Smooth muscle cell (in vitro differentiated cells): ENCODE measurements around the gene MET. TPM values are rescaled to one million over a fixed set of nuclear protein-coding genes. Genes with fewer than 3 reads are reported as not detected.

ENCODE experiments used
- DNase-seq: peaks from one replicate; lab custom pipeline; 2025; ENCODE audit not compliant: unreplicated experiment; lab: John Stamatoyannopoulos, UW
- H2AFZ ChIP-seq: fragments of 200-600 bp; sonication (generic); 2 replicates; pipeline ENCODE4 v1.6.0; 2016; ENCODE audit warnings: antibody characterized with exemption, low read depth, mild to moderate bottlenecking
- H3F3A ChIP-seq: fragments of 200-600 bp; sonication (generic); 2 replicates; pipeline ENCODE4 v1.6.0; 2017; ENCODE audit warnings: antibody characterized with exemption, low read depth
- H3K27ac ChIP-seq: fragments of 200-600 bp; sonication (generic); 2 replicates; pipeline ENCODE4 v1.5.1; 2016; ENCODE audit warnings: low read depth, mild to moderate bottlenecking
- H3K27me3 ChIP-seq: fragments of 200-600 bp; sonication (generic); 2 replicates; pipeline ENCODE4 v1.6.1; 2016; ENCODE audit warnings: low read depth, mild to moderate bottlenecking
- H3K36me3 ChIP-seq: fragments of 200-600 bp; sonication (generic); 2 replicates; pipeline ENCODE4 v1.5.1; 2016; ENCODE audit warnings: low read depth
- H3K4me1 ChIP-seq: fragments of 200-600 bp; sonication (generic); 2 replicates; pipeline ENCODE4 v1.5.1; 2016; ENCODE audit warnings: low read depth
- H3K4me2 ChIP-seq: fragments of 200-600 bp; sonication (generic); 2 replicates; pipeline ENCODE4 v1.6.0; 2016; ENCODE audit warnings: mild to moderate bottlenecking
- H3K4me3 ChIP-seq: fragments of 200-600 bp; sonication (generic); 2 replicates; pipeline ENCODE4 v1.5.1; 2016; ENCODE audit warnings: mild to moderate bottlenecking
- H3K79me2 ChIP-seq: fragments of 200-600 bp; sonication (generic); 2 replicates; pipeline ENCODE4 v1.6.0; 2016; ENCODE audit warnings: low read depth, mild to moderate bottlenecking
- H3K9ac ChIP-seq: fragments of 200-600 bp; sonication (generic); 2 replicates; pipeline ENCODE4 v1.6.0; 2016; ENCODE audit warnings: low read depth
- H3K9me3 ChIP-seq: fragments of 200-600 bp; sonication (generic); replicated peaks from 2 replicates; pipeline ENCODE4 v1.5.1; 2016; ENCODE audit warnings: low read depth
- H4K20me1 ChIP-seq: fragments of 200-600 bp; sonication (generic); 2 replicates; pipeline ENCODE4 v1.6.0; 2016; ENCODE audit warnings: low read depth
- CTCF ChIP-seq: fragments of 200-600 bp; sonication (generic); IDR thresholded peaks from 2 replicates; pipeline ENCODE4 v1.5.1; 2017; ENCODE audit warnings: borderline replicate concordance, mild to moderate bottlenecking, antibody characterized with exemption; ENCODE audit not compliant: insufficient read depth, poor library complexity, severe bottlenecking
- WGBS: methylation state at CpG from one replicate; pipeline ENCODE4 v1.1.7; 2016; ENCODE audit warnings: low lambda C conversion rate; 5-methylcytosine and 5-hydroxymethylcytosine counted together
- polyA plus RNA-seq: library from polyadenylated mRNA; unstranded; fragments of >200 nt; fragmentation: Nextera tagmentation; extraction: Ambion mirVana; gene quantifications from 2 replicates; pipeline ENCODE4 v1.2.1, GENCODE V29; 2016
- total RNA-seq: library from RNA; depleted of rRNA; stranded (reverse); fragments of >200 nt; gene quantifications from 2 replicates; pipeline ENCODE4 v1.2.3, GENCODE V29; 2014

The MET gene
- total and polyA plus RNA-seq, 2 experiments from 2014 or later: 1.2 to 12.0 TPM

GRCh38 chr7:116738378-116738777 is 66.4 kb downstream of the MET start:
- H3K36me3 ChIP-seq: no peaks in the 10 kb centered on the region
- TF ChIP-seq CTCF: no peak
- no peak overlapping the region for H3K9ac ChIP-seq
- H3F3A ChIP-seq: no peaks in the 10 kb centered on the region
- no peak overlapping the region for H2AFZ ChIP-seq
- H3K4me3 ChIP-seq: no peak overlapping the region
- H3K4me1 ChIP-seq: no peaks in the 10 kb centered on the region
- H3K9me3 ChIP-seq: no peaks in the 10 kb centered on the region
- 96% methylated on average over 1 of the region's 1 CpG for WGBS
- no peaks in the 10 kb centered on the region for H4K20me1 ChIP-seq
- H3K4me2 ChIP-seq: no peak overlapping the region
- H3K79me2 ChIP-seq: no peaks in the 10 kb centered on the region
- H3K27me3 ChIP-seq: no peaks in the 10 kb centered on the region
- no peak overlapping the region for H3K27ac ChIP-seq
- no peak for DNase-seq

DNA sequence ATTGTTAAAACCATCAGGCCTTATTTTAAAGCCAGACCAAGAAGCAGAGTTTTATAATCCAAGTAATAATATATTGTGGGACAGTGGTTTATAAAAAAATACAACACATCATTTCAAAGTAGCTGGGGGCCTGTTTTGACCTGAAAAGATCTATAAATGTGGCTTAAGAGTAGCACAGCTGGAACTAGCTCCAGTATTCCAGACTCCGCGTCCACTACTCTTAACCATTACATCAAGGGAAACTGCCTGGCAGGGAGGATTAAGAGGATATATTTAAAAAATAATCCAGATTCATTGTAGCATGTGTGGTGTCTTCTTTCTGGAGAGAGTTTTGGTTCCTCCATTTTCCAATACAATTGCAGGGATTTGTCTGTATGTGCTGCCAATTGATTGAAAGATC is 67.3 kb downstream of the MET start:
- H3F3A ChIP-seq: no peaks in the 10 kb centered on the region
- H4K20me1 ChIP-seq: no peaks in the 10 kb centered on the region
- DNase-seq: no peak
- no peak overlapping the region for H2AFZ ChIP-seq
- no peaks in the 10 kb centered on the region for H3K9me3 ChIP-seq
- no peak overlapping the region for H3K27ac ChIP-seq
- no peak overlapping the region for H3K9ac ChIP-seq
- H3K36me3 ChIP-seq: no peaks in the 10 kb centered on the region
- no peak overlapping the region for H3K4me2 ChIP-seq
- 68% methylated on average over 2 of the region's 2 CpGs for WGBS
- H3K79me2 ChIP-seq: no peaks in the 10 kb centered on the region
- H3K4me1 ChIP-seq: no peaks in the 10 kb centered on the region
- H3K4me3 ChIP-seq: no peak overlapping the region
- no peak for TF ChIP-seq CTCF
- no peaks in the 10 kb centered on the region for H3K27me3 ChIP-seq

GRCh38 chr7:116740231-116740630 is 68.2 kb downstream of the MET start:
- no peaks in the 10 kb centered on the region for H3K9me3 ChIP-seq
- H3F3A ChIP-seq: no peaks in the 10 kb centered on the region
- no peak overlapping the region for H3K4me3 ChIP-seq
- no peak overlapping the region for H3K27ac ChIP-seq
- no peak overlapping the region for H3K9ac ChIP-seq
- H4K20me1 ChIP-seq: no peaks in the 10 kb centered on the region
- TF ChIP-seq CTCF: no peak
- H3K79me2 ChIP-seq: no peaks in the 10 kb centered on the region
- H3K36me3 ChIP-seq: no peaks in the 10 kb centered on the region
- no peaks in the 10 kb centered on the region for H3K4me1 ChIP-seq
- no peak overlapping the region for H2AFZ ChIP-seq
- no peak overlapping the region for H3K4me2 ChIP-seq
- DNase-seq: no peak
- 51% methylated on average over 1 of the region's 1 CpG for WGBS
- H3K27me3 ChIP-seq: no peaks in the 10 kb centered on the region

GRCh38 chr7:116740755-116741462 is 68.9 kb downstream of the MET start:
- H3K27me3 ChIP-seq: no peaks in the 10 kb centered on the region
- H3K9ac ChIP-seq: no peak overlapping the region
- no peak overlapping the region for H3K27ac ChIP-seq
- no peak for TF ChIP-seq CTCF
- no peak for DNase-seq
- H4K20me1 ChIP-seq: no peaks in the 10 kb centered on the region
- no peaks in the 10 kb centered on the region for H3F3A ChIP-seq
- H3K9me3 ChIP-seq: no peaks in the 10 kb centered on the region
- no peak overlapping the region for H2AFZ ChIP-seq
- WGBS: 93% methylated on average over 9 of the region's 9 CpGs
- no peaks in the 10 kb centered on the region for H3K36me3 ChIP-seq
- no peaks in the 10 kb centered on the region for H3K79me2 ChIP-seq
- no peaks in the 10 kb centered on the region for H3K4me1 ChIP-seq
- no peak overlapping the region for H3K4me3 ChIP-seq
- H3K4me2 ChIP-seq: no peak overlapping the region
